ENCODE data around the gene PRAMEF13.
"Not testable (repeated sequence)": the region's sequence is repeated elsewhere in the genome, so short reads cannot be mapped to it uniquely, and the experiment has no call there.

PRAMEF13 gene

GRCh38 chr1:13171548-13171947 is 29.7 kb downstream of the PRAMEF13 start, which contains the start of gene PRAMEF9:
TSS of gene PRAMEF9 (plus strand) at chr1:13171848. CDS start at chr1:13175281, 3,433 bp downstream.
- not testable (repeated sequence) for DNase-seq (ENCODE audit: low spot score)

GRCh38 chr1:13165531-13165930 is 35.7 kb downstream of the PRAMEF13 start, which contains the start of gene HNRNPCL4:
TSS of gene HNRNPCL4 (minus strand) at chr1:13165631. CDS start at chr1:13165467, 164 bp downstream.
- not testable (repeated sequence) for DNase-seq (ENCODE audit: low spot score)

GRCh38 chr1:13155909-13156308 is 45.3 kb downstream of the PRAMEF13 start, which contains the start of gene PRAMEF26:
TSS of gene PRAMEF26 (minus strand) at chr1:13156009. CDS start at chr1:13153095, 2,914 bp downstream.
- DNase-seq (ENCODE audit: low spot score): not testable (repeated sequence)
